Heart right ventricle (tissue), 16 donors: ENCODE measurements around the gene FEN1. TPM values are rescaled to one million over a fixed set of nuclear protein-coding genes. Genes with fewer than 3 reads are reported as not detected.

Source experiments
- ATAC-seq, 8 donors: fragments of 200-7000 bp; cut with Tn5 transposase; one replicate each; pipeline ENCODE4 v1.9.1; 2020; ENCODE audit warnings: mild to moderate bottlenecking in 8 of 8, moderate library complexity in 8 of 8, moderate number of reproducible peaks in 1 of 8
- DNase-seq, 2 donors: peaks; one replicate each; pipeline ENCODE4 v3.0.0-alpha.2; 2020
- H3K27ac ChIP-seq, 10 donors: fragments of 200-600 bp; sonication (generic) in 2 of 10; one replicate each; pipeline versions ENCODE4 v1.5.0 to v1.8.0; 2020 to 2022; ENCODE audit warnings: mild to moderate bottlenecking in 3 of 10
- H3K27me3 ChIP-seq, 7 donors: fragments of 200-600 bp; one replicate each; pipeline ENCODE4 v1.8.0; 2021 to 2022; ENCODE audit warnings: mild to moderate bottlenecking in 2 of 7
- H3K36me3 ChIP-seq, 9 donors: fragments of 200-600 bp; sonication (generic) in 1 of 9; one replicate each; pipeline versions ENCODE4 v1.5.0 to v1.8.0; 2020 to 2022; ENCODE audit warnings: mild to moderate bottlenecking in 2 of 9
- H3K4me1 ChIP-seq, 9 donors: fragments of 200-600 bp; sonication (generic) in 1 of 9; one replicate each; pipeline versions ENCODE4 v1.5.0 to v1.8.0; 2020 to 2022; ENCODE audit warnings: mild to moderate bottlenecking in 4 of 9
- H3K4me3 ChIP-seq, 10 donors: fragments of 200-600 bp; sonication (generic) in 2 of 10; one replicate each; pipeline versions ENCODE4 v1.5.0 to v1.8.0; 2020 to 2022; ENCODE audit warnings: mild to moderate bottlenecking in 7 of 10, moderate library complexity in 2 of 10
- H3K9me3 ChIP-seq, 11 donors: fragments of 200-600 bp in 10 of 11; sonication (generic) in 2 of 11; one replicate each; pipeline versions ENCODE4 v1.5.0 to v1.8.0; 2013 to 2022; ENCODE audit warnings: mild to moderate bottlenecking in 2 of 11, control low read depth in 1 of 11, moderate library complexity in 1 of 11
- CTCF ChIP-seq, 9 donors: fragments of 200-600 bp; sonication (generic) in 2 of 9; IDR thresholded peaks; one replicate each; pipeline versions ENCODE4 v1.5.0 to v1.8.0; 2021 to 2022; ENCODE audit warnings: antibody characterized with exemption in 9 of 9, mild to moderate bottlenecking in 5 of 9, moderate library complexity in 1 of 9
- WGBS, 2 donors: extraction: QIAGEN DNeasy Blood & Tissue Kit; methylation state at CpG; one replicate each; pipeline ENCODE4 v1.1.7; 2013; ENCODE audit warnings: inconsistent platforms in 1 of 2; 5-methylcytosine and 5-hydroxymethylcytosine counted together
- intact Hi-C, 10 donors: fragments of 100-400 bp; cut with DNase I; formaldehyde crosslinking; loops; one replicate each; pipeline versions ENCODE4 v1.11.1 to v1.14.2; 2022
- polyA plus RNA-seq, 2 donors: library from polyadenylated mRNA; stranded (reverse); fragments of 200-250 nt; gene quantifications; one replicate each; pipeline ENCODE4 v1.2.3, GENCODE V29; 2013
- total RNA-seq, 10 donors: library from RNA; stranded (reverse); fragmentation: NEBNext Ultra II Directional in 3 of 10; extraction: Animal tissue kit (Norgen Biotek cat#: 25700) in 3 of 10; gene quantifications; one replicate each; pipeline versions ENCODE4 v1.2.1 to v1.2.4, GENCODE V29; 2021 to 2023
- donor health status: Arrhythmogenic right ventricular cardiomyopathy.
- donor health status: ischemic (EF 13 %, LVEDD 7.1; RV severe dilation, severe dysfunction).
- donor health status: healthy with polysubstance abuse.
- donor health status: DM: no; HTN: yes; CAD: no.
- donor health status: DM: no; HTN: no; CAD: no.
- donor health status: ischemic (EF 25% LVEDD 6.9; RV normal size, moderate dysfunction).
- donor health status: ischemic (EF 25% LVEDD 5.7; RV mildly dilated, moderate dysfunction).
- donor health status: healthy.
- donor health status: DM: yes; HTN: yes; CAD: no.
- donor health status: Ischemic cardiomyopathy.
- donor health status: ischemic (EF 35%, LVEDD 5.7; RV mildly dilated, moderate dysfunction).
- donor health status: nonischemic (EF 11% LVEDD 7.7; RV severe dilation, severe dysfunction).
- donor health status: DM: yes; HTN: yes; CAD: no.
- donor health status: PGD.
- donor health status: ischemic (EF 29% LVEDD 5.4; RV normal size, mild dysfunction).
- donor health status: nonischemic (EF 23%, LVEDD 6.1; RV moderate dilation, normal function).

The FEN1 gene
- total and polyA plus RNA-seq, 12 donors, result 2.1 to 8.8 (median 6.2) TPM

GRCh38 chr11:61832754-61833153, 40.0 kb downstream of the FEN1 start:
- Histone ChIP-seq H3K36me3 (peaks cover 0 to 2% (median 0%) of the 10 kb centered on the region in 9 donors), H3K4me3 (no peak overlapping the region), H3K9me3 (no peaks in the 10 kb centered on the region), H3K4me1 (peaks cover 15 to 79% (median 62%) of the 10 kb centered on the region in 9 donors), H3K27me3 (peaks cover 0 to 11% (median 0%) of the 10 kb centered on the region in 7 donors), H3K27ac (peak overlapping the region in 4 of 10 donors; percentile 3 to 82 (median 14))
- peak in 3 of 8 donors; percentile 7 to 51 (median 49) for ATAC-seq
- WGBS, 2 donors, result 37 to 45% methylated on average over 7 of the region's 7 CpGs
- intact Hi-C loops, result loop anchor here in 1 of 10 donors (5.0 kb wide), 1 partner anchor 35 kb away; no protein-coding TSS in a partner anchor
- no peak for TF ChIP-seq CTCF (IDR thresholded peaks at IDR 0.05)
- DNase-seq, result peak; percentile 41 to 43

DNA sequence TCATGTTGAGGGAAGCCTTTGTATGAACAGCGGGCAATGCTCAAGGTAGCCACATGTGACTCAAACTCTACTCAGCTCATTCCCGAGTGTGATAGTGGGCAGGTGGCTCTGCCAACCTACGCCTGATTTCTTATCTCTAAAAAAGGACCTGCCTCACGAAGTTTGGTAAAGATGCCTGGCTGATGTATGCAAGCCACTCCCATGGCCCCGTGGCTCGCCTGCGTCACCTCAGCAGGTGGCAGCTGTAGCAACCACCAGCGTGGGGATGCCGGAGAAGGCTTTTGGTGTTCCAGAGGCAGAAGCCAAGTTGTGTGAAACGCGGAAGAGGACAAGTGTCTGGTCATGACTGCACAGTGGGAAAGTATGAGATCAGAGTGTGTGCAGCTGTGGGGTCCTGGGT, 40.8 kb downstream of the FEN1 start:
- no peaks in the 10 kb centered on the region for H3K9me3 ChIP-seq
- H3K4me3 ChIP-seq, result no peak overlapping the region
- DNase-seq (no peak), ATAC-seq (no peak)
- WGBS, 2 donors, result 77 to 82% methylated on average over 11 of the region's 11 CpGs
- no peak for TF ChIP-seq CTCF (IDR thresholded peaks at IDR 0.05)
- peaks cover 15 to 73% (median 55%) of the 10 kb centered on the region in 9 donors for H3K4me1 ChIP-seq
- intact Hi-C loops, result loop anchor here in 1 of 10 donors (5.0 kb wide), 1 partner anchor 36 kb away; no protein-coding TSS in a partner anchor
- H3K36me3 ChIP-seq, result peaks cover 0 to 9% (median 0%) of the 10 kb centered on the region in 9 donors
- peaks cover 0 to 8% (median 0%) of the 10 kb centered on the region in 7 donors for H3K27me3 ChIP-seq
- peak overlapping the region in 5 of 10 donors; percentile 25 to 86 (median 66) for H3K27ac ChIP-seq

GRCh38 chr11:61833926-61834277, 41.2 kb downstream of the FEN1 start:
- no peak for ATAC-seq
- Histone ChIP-seq H3K36me3 (peaks cover 0 to 13% (median 0%) of the 10 kb centered on the region in 9 donors), H3K4me3 (no peak overlapping the region), H3K27me3 (peaks cover 0 to 3% (median 0%) of the 10 kb centered on the region in 7 donors), H3K4me1 (peaks cover 15 to 69% (median 50%) of the 10 kb centered on the region in 9 donors), H3K9me3 (no peaks in the 10 kb centered on the region), H3K27ac (peak overlapping the region in 9 of 10 donors; percentile 35 to 86 (median 66))
- TF ChIP-seq CTCF (IDR thresholded peaks at IDR 0.05), result no peak
- DNase-seq, result no peak
- intact Hi-C loops, result loop anchor here in 1 of 10 donors (5.0 kb wide), 1 partner anchor 37 kb away; no protein-coding TSS in a partner anchor
- 91 to 94% methylated on average over 12 of the region's 12 CpGs for WGBS, 2 donors

DNA sequence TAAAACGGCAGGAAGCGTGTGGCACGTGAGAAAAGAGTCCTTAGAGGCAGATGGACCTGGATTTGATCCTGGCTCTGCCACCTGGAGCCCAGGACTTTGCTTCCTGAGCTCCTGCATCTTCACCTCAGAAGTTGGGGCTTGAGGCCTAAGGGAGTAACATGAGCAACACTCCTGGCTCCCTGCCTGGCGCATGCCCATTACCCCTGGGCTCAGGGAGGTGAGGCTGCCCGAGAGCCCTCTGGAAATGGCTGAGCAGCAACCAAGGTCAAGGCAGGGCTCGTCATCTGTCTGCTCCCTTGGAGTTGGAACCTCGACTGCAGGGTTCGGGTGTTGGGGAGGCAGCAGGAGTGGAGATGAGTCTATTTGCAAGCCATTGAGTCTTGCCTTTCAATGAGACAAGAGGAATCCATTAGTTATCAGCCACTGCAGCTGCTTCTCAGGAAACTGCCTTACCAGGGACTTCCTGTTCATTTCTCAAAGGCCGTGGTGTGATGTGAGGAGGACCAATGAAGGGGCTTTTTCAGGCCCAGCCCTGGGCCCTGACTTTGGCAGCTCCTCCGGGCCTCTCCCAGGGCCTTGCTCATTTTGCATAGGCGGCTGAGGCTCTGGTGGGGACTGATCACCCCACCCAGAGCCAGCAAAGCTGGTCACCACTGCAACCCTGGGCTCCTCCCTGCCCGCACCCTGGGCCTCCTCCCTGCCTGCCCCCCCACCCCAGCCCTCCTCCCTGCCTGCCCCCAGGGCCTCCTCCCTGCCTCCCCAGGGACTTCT, 41.8 kb downstream of the FEN1 start:
- peaks cover 0 to 19% (median 0%) of the 10 kb centered on the region in 9 donors for H3K36me3 ChIP-seq
- ATAC-seq (peak; percentile 60 to 88 (median 78)), DNase-seq (peak; percentile 60 to 61)
- no peaks in the 10 kb centered on the region for H3K9me3 ChIP-seq
- intact Hi-C loops, result loop anchor here in 1 of 10 donors (5.0 kb wide), 1 partner anchor 37 kb away; no protein-coding TSS in a partner anchor
- no peaks in the 10 kb centered on the region for H3K27me3 ChIP-seq
- TF ChIP-seq CTCF (IDR thresholded peaks at IDR 0.05), result no peak
- peak overlapping the region in 9 of 10 donors; percentile 35 to 86 (median 66) for H3K27ac ChIP-seq
- 45 to 49% methylated on average over 12 of the region's 12 CpGs for WGBS, 2 donors
- H3K4me3 ChIP-seq, result no peak overlapping the region
- peaks cover 9 to 63% (median 45%) of the 10 kb centered on the region in 9 donors for H3K4me1 ChIP-seq
